GM12874 (cell line): ENCODE measurements around the gene SDK2.

Experiments
- CTCF ChIP-seq: IDR thresholded peaks from 2 replicates; pipeline ENCODE4 v1.5.1; 2011; ENCODE audit warnings: low read depth, mild to moderate bottlenecking, control low read depth, low read length, moderate library complexity; ENCODE audit not compliant: insufficient read depth

SDK2 gene

GRCh38 chr17:73640691-73641090 is 3.6 kb downstream of the SDK2 start:
- no peak for TF ChIP-seq CTCF

- TF ChIP-seq CTCF, result no peak
Measured at GRCh38 chr17:73639932-73640331, 4.3 kb downstream of the SDK2 start.

GRCh38 chr17:73639322-73639721 is 4.9 kb downstream of the SDK2 start:
- no peak for TF ChIP-seq CTCF

GRCh38 chr17:73638556-73638955 is 5.7 kb downstream of the SDK2 start:
- TF ChIP-seq CTCF, result no peak

GRCh38 chr17:73637866-73638265 is 6.4 kb downstream of the SDK2 start:
- no peak for TF ChIP-seq CTCF

- TF ChIP-seq CTCF, result no peak
Measured at GRCh38 chr17:73635101-73635817, 9.0 kb downstream of the SDK2 start.

GRCh38 chr17:73634629-73635028 is 9.6 kb downstream of the SDK2 start:
- TF ChIP-seq CTCF, result no peak
